ENCODE results near the gene NUDT1.

NUDT1 gene

GRCh38 chr7:2239242-2239641 lies 2.8 kb upstream of the NUDT1 start:
- Histone ChIP-seq H4K12ac (ENCODE audit: low read depth, low read length) (no peak overlapping the region), H3K14ac (ENCODE audit: low read length) (no peak overlapping the region), H3K79me2 (ENCODE audit: control insufficient read depth, insufficient read depth, low read length, poor library complexity) (peaks cover 6% of the 10 kb centered on the region), H3K4me3 (ENCODE audit: low read depth, low read length) (peak overlapping the region; percentile 23), H3K18ac (ENCODE audit: low read length) (no peak overlapping the region), H3K9me3 (ENCODE audit: insufficient read depth, low read depth, low read length) (no peaks in the 10 kb centered on the region), H2BK120ac (ENCODE audit: insufficient read depth, low read length, poor library complexity) (no peak overlapping the region), H3K9ac (ENCODE audit: low read length) (no peak overlapping the region), H3K36me3 (ENCODE audit: control insufficient read depth in 1 of 2, insufficient read depth in 2 of 2, low read length in 2 of 2) (peaks cover 36 to 39% of the 10 kb centered on the region in 2 experiments), H4K91ac (ENCODE audit: low read depth, low read length) (no peak overlapping the region), H3K4me1 (ENCODE audit: control insufficient read depth in 1 of 2, insufficient read depth in 2 of 2, low read length in 2 of 2) (peaks cover 8 to 9% of the 10 kb centered on the region in 2 experiments), H3K27ac (ENCODE audit: low read depth, low read length) (no peak overlapping the region), H3K23ac (ENCODE audit: low read length) (no peak overlapping the region), H3K27me3 (ENCODE audit: insufficient read depth, low read length) (no peaks in the 10 kb centered on the region), H2AK5ac (ENCODE audit: low read length) (no peak overlapping the region), H2AFZ (ENCODE audit: insufficient read depth, low read length, poor library complexity) (no peak overlapping the region), H3K4me2 (ENCODE audit: low read length) (no peak overlapping the region), H2BK12ac (ENCODE audit: low read length) (no peak overlapping the region), H4K8ac (ENCODE audit: low read depth, low read length) (no peak overlapping the region), H3K79me1 (ENCODE audit: low read length) (peaks cover 12% of the 10 kb centered on the region), H3K4ac (ENCODE audit: low read depth, low read length) (no peak overlapping the region), H2BK5ac (ENCODE audit: low read depth, low read length, poor library complexity) (no peak overlapping the region)
- WGBS (ENCODE audit: extremely low coverage, insufficient coverage, insufficient read length) = no CpG with 5 or more reads among the region's 17 CpGs
- DNase-seq = no peak

- Histone ChIP-seq H3K4me1 (ENCODE audit: control insufficient read depth in 1 of 2, insufficient read depth in 2 of 2, low read length in 2 of 2) (peaks cover 8 to 9% of the 10 kb centered on the region in 2 experiments), H4K8ac (ENCODE audit: low read depth, low read length) (peak overlapping the region; percentile 70), H4K12ac (ENCODE audit: low read depth, low read length) (peak overlapping the region; percentile 35), H3K18ac (ENCODE audit: low read length) (no peak overlapping the region), H2BK12ac (ENCODE audit: low read length) (no peak overlapping the region), H2AFZ (ENCODE audit: insufficient read depth, low read length, poor library complexity) (peak overlapping the region; percentile 79), H3K14ac (ENCODE audit: low read length) (peak overlapping the region; percentile 3), H2BK120ac (ENCODE audit: insufficient read depth, low read length, poor library complexity) (peak overlapping the region; percentile 32), H3K4ac (ENCODE audit: low read depth, low read length) (no peak overlapping the region), H3K79me2 (ENCODE audit: control insufficient read depth, insufficient read depth, low read length, poor library complexity) (peaks cover 6% of the 10 kb centered on the region), H3K36me3 (ENCODE audit: control insufficient read depth in 1 of 2, insufficient read depth in 2 of 2, low read length in 2 of 2) (peaks cover 21% of the 10 kb centered on the region in 2 experiments), H3K27ac (ENCODE audit: low read depth, low read length) (no peak overlapping the region), H2BK5ac (ENCODE audit: low read depth, low read length, poor library complexity) (no peak overlapping the region), H2AK5ac (ENCODE audit: low read length) (peak overlapping the region; percentile 23), H3K23ac (ENCODE audit: low read length) (no peak overlapping the region), H3K9me3 (ENCODE audit: insufficient read depth, low read depth, low read length) (no peaks in the 10 kb centered on the region), H3K27me3 (ENCODE audit: insufficient read depth, low read length) (no peaks in the 10 kb centered on the region), H4K91ac (ENCODE audit: low read depth, low read length) (peak overlapping the region; percentile 11), H3K4me3 (ENCODE audit: low read depth, low read length) (peak overlapping the region; percentile 100), H3K4me2 (ENCODE audit: low read length) (peak overlapping the region; percentile 75), H3K79me1 (ENCODE audit: low read length) (peaks cover 9% of the 10 kb centered on the region), H3K9ac (ENCODE audit: low read length) (peak overlapping the region; percentile 81)
- DNase-seq = peak in 1 of 2 donors; percentile 22
- no CpG with 5 or more reads among the region's 21 CpGs for WGBS (ENCODE audit: extremely low coverage, insufficient coverage, insufficient read length)
Observed at GRCh38 chr7:2242541-2243429, 759 bp downstream of the NUDT1 start.

GRCh38 chr7:2243458-2243857 lies 1.4 kb downstream of the NUDT1 start:
- Histone ChIP-seq H3K14ac (ENCODE audit: low read length) (no peak overlapping the region), H2BK5ac (ENCODE audit: low read depth, low read length, poor library complexity) (no peak overlapping the region), H3K4me3 (ENCODE audit: low read depth, low read length) (no peak overlapping the region), H3K18ac (ENCODE audit: low read length) (no peak overlapping the region), H2BK120ac (ENCODE audit: insufficient read depth, low read length, poor library complexity) (no peak overlapping the region), H3K9me3 (ENCODE audit: insufficient read depth, low read depth, low read length) (no peaks in the 10 kb centered on the region), H3K4ac (ENCODE audit: low read depth, low read length) (no peak overlapping the region), H2AFZ (ENCODE audit: insufficient read depth, low read length, poor library complexity) (no peak overlapping the region), H2BK12ac (ENCODE audit: low read length) (no peak overlapping the region), H3K27ac (ENCODE audit: low read depth, low read length) (no peak overlapping the region), H3K4me1 (ENCODE audit: control insufficient read depth in 1 of 2, insufficient read depth in 2 of 2, low read length in 2 of 2) (peaks cover 8 to 9% of the 10 kb centered on the region in 2 experiments), H3K9ac (ENCODE audit: low read length) (no peak overlapping the region), H3K79me1 (ENCODE audit: low read length) (peaks cover 9% of the 10 kb centered on the region), H3K27me3 (ENCODE audit: insufficient read depth, low read length) (no peaks in the 10 kb centered on the region), H4K8ac (ENCODE audit: low read depth, low read length) (no peak overlapping the region), H3K23ac (ENCODE audit: low read length) (no peak overlapping the region), H4K12ac (ENCODE audit: low read depth, low read length) (no peak overlapping the region), H3K4me2 (ENCODE audit: low read length) (no peak overlapping the region), H4K91ac (ENCODE audit: low read depth, low read length) (no peak overlapping the region), H3K36me3 (ENCODE audit: control insufficient read depth in 1 of 2, insufficient read depth in 2 of 2, low read length in 2 of 2) (peaks cover 15% of the 10 kb centered on the region in 2 experiments), H2AK5ac (ENCODE audit: low read length) (no peak overlapping the region), H3K79me2 (ENCODE audit: control insufficient read depth, insufficient read depth, low read length, poor library complexity) (peaks cover 6% of the 10 kb centered on the region)
- WGBS (ENCODE audit: extremely low coverage, insufficient coverage, insufficient read length) = no CpG with 5 or more reads among the region's 12 CpGs
- no peak for DNase-seq

GRCh38 chr7:2244404-2244995 lies 2.5 kb downstream of the NUDT1 start:
- H2BK120ac ChIP-seq (ENCODE audit: insufficient read depth, low read length, poor library complexity) = no peak overlapping the region
- peaks cover 6 to 8% of the 10 kb centered on the region in 2 experiments for H3K36me3 ChIP-seq (ENCODE audit: control insufficient read depth in 1 of 2, insufficient read depth in 2 of 2, low read length in 2 of 2)
- H2BK5ac ChIP-seq (ENCODE audit: low read depth, low read length, poor library complexity) = no peak overlapping the region
- no peak overlapping the region for H3K4ac ChIP-seq (ENCODE audit: low read depth, low read length)
- no peak for DNase-seq
- H3K27ac ChIP-seq (ENCODE audit: low read depth, low read length) = no peak overlapping the region
- H3K9me3 ChIP-seq (ENCODE audit: insufficient read depth, low read depth, low read length) = no peaks in the 10 kb centered on the region
- H3K27me3 ChIP-seq (ENCODE audit: insufficient read depth, low read length) = no peaks in the 10 kb centered on the region
- H4K12ac ChIP-seq (ENCODE audit: low read depth, low read length) = peak overlapping the region; percentile 17
- H3K4me2 ChIP-seq (ENCODE audit: low read length) = no peak overlapping the region
- no peak overlapping the region for H3K23ac ChIP-seq (ENCODE audit: low read length)
- peaks cover 9% of the 10 kb centered on the region for H3K79me1 ChIP-seq (ENCODE audit: low read length)
- no peak overlapping the region for H3K9ac ChIP-seq (ENCODE audit: low read length)
- no peak overlapping the region for H4K91ac ChIP-seq (ENCODE audit: low read depth, low read length)
- no peak overlapping the region for H2AK5ac ChIP-seq (ENCODE audit: low read length)
- H3K18ac ChIP-seq (ENCODE audit: low read length) = no peak overlapping the region
- no peak overlapping the region for H3K4me3 ChIP-seq (ENCODE audit: low read depth, low read length)
- no peak overlapping the region for H2AFZ ChIP-seq (ENCODE audit: insufficient read depth, low read length, poor library complexity)
- peaks cover 8 to 9% of the 10 kb centered on the region in 2 experiments for H3K4me1 ChIP-seq (ENCODE audit: control insufficient read depth in 1 of 2, insufficient read depth in 2 of 2, low read length in 2 of 2)
- no peak overlapping the region for H3K14ac ChIP-seq (ENCODE audit: low read length)
- no peak overlapping the region for H2BK12ac ChIP-seq (ENCODE audit: low read length)
- WGBS (ENCODE audit: extremely low coverage, insufficient coverage, insufficient read length) = no CpG with 5 or more reads among the region's 25 CpGs
- peaks cover 6% of the 10 kb centered on the region for H3K79me2 ChIP-seq (ENCODE audit: control insufficient read depth, insufficient read depth, low read length, poor library complexity)
- no peak overlapping the region for H4K8ac ChIP-seq (ENCODE audit: low read depth, low read length)

Data from trophoblast cell (in vitro differentiated cells and primary cell).